Activated CD8-positive, alpha-beta memory T cell treated with anti-CD3 and anti-CD28 coated beads for 1 hour (primary cell): ENCODE data around the gene ARCN1.
"Not testable (repeated sequence)": the region's sequence is repeated elsewhere in the genome, so short reads cannot be mapped to it uniquely, and the experiment has no call there.

Source experiments
- DNase-seq, 2 donors: peaks; one replicate each; pipeline ENCODE4 v3.0.0-alpha.2; 2020; ENCODE audit warnings: low read depth in 1 of 2; ENCODE audit errors: extremely low read depth in 1 of 2

ARCN1 gene

DNA sequence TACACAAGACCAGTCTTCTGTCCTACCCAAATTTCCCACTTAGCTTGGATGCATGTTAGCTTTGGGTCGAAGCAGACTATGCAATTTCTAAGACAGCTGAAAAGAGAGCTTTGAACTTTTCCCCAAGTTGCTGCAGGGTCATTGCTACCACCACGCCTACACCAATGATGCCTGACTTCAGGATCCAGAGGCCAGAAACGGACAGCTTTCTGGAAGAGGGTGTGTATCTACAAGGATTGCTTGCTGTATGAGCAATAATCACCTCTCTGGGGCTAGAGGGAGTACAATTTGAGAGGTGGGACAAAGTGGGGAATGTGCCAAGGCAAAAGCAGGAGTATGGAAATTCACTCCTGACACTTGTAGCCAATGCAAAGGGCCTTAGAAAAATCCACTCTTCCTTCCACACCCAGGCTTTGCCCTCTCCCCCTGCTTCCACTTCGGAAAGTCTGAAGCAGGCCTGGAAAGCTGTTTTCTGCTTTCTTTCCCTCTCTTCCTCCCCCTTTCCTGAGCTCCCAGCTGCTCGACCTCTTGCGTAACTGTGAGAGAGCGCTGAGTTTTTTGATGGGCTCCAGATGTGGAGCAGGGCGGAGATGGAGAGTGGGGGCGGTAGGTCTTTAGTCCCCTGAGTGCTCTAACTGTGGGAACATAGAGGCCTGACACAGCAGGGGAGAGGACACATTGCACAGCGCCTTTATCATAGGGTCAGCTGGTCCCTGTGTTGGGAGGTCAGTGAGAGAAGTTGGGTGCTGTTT, 33.1 kb downstream of the ARCN1 start:
- DNase-seq = no peak

DNA sequence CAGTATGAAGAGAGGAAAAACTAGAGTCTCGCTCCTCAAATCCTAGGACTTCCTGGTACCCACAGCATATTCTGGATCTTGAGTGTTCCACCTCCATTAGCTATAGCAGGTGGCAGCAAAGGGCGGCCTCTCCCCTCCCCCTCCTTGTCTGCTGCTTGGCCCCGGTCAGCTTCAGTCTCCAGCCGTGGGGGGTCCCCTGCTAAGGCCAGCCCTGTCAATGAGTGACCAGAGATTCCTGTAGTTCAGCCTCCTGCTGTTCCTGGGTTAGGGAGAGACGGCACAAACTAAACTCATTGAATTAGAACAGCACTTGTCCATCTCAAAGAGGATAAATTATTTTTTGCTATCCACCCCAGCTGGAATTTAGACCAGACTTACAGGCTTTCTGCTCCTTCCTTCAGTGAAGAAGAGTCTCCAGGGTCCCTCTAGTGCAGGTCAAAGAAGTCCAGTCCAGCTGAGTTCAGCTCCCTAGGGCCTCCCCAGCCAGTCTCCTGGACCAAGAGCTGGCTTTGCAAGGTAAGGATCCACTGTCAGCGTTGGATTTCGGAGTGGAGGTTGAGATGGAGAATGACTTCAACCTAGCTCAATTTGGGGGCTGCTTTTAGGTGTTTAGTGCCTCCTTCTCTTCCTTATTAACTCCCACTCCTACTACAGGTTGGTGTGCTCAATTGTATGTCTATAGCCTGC, 34.1 kb downstream of the ARCN1 start:
- DNase-seq = no peak

- no peak for DNase-seq
Measured at GRCh38 chr11:118606844-118607228, 34.6 kb downstream of the ARCN1 start.

DNA sequence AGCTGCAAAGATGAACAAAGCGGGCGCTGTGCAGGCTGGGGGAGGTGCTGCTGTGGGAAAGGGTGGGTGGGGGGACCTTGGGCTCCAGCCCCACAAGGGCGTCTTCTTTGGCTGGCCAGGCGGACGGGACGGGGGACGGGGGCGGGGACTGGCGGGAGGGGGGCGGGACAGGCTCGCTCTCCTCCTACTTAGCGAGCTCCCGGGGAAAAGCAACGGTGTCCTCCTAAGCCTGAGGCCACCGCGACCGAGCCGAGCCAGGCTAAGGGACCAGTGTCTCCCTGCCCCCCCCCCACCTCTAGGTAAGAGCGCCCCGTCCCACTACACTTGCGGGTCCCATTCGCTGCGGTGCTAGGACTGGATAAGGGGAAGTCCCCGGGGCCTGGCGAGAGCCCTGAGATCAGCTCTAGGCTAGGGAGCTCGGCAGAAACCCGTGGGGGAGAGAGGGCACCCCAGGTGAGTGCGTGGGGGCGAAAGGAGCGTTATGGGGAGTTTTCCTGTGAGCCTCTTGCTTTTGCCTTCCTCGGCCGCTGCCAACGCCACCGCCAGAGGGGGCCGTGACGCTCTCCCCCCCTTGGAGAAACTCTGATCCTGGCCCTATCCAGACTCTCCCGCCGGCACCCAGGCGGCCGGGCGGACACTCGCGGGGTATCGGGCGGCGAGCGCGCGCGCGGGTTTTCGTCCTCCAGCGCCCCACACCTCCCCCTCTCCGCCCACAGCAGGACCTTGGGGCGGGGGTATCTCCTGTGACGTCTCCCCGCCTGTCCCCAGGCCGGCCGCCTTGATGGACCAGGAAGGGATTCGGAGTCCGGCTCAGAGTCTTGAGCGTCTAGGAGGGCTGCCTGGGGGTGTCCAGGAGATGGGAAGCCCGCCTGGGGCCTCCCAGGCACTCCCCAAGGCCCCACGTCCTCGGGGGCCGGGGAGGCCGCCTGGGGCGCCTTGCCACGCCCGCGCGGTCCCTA, 35.5 kb downstream of the ARCN1 start, which contains the start of gene PHLDB1:
PHLDB1 (plus strand) TSS at position 215 of the 959 bp plus-strand sequence. CDS start 6,222 bp downstream, outside the sequence.
- no peak for DNase-seq

DNA sequence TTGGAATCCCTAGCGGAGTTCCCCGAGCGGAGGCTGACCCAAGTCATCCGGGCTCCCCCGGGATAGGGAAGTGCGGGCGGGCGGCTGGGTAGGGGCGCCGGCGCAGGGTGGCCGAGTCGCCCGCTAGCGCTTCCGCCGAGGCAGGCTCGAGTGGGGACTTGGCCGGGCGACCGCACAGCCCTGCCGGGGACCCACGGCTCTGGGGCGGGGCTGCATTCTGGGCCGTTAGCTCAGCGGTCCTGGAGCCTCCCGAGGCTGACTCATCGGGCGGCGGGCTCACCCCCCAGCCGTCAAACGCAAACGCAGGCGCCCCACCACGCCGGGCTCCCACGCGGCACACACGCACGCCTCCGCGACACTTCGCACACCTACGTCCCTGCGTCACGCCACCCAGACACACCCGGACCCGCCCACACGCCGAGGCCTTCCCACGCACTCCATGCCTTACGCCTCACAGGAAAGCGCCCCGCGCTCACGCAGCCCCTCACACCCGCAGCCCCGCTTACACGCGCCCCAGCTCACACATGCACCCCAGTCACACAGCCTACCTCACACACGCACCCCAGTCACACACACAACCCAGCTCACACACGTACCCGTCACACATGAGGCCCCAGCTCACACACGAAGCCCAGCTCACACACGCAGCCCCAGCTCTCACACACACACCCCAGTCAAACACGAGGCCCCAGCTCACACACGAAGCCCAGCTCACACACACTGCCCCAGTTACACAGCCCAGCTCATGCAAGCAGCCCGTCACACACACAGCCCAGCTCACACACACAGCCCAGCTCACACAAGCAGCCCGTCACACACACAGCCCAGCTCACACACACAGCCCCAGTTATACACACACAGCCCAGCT, 36.4 kb downstream of the ARCN1 start:
- peak; percentile 72 to 89 for DNase-seq

- DNase-seq = no peak
Measured at GRCh38 chr11:118609380-118610224, 37.4 kb downstream of the ARCN1 start.

DNA sequence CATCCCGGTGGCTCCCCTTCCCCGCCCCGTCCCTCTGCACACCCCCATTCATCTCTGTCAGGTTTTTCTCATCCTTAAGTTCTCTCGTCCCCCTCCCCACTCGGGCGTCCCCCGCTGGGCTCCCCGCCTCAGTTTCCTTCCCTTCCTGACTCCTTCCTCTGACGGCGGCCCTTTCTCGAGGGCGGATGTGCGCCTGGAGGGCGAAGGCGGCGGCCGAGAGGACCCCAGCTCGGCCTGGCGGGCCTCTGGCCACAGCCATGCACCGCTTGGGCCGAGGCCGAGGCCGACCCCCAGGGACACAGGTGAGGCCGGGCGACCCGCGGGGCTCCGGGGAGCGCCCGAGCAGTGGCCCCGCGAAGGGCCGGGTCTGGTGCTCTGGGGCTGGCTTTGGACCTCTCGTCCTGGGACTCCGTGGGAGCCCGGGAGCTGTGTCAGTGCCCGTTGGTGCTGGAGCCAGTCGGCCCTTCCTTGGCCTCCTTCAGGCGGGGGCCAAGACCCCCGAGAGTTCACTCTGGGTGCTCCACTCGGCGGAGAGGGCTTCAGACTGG, 38.1 kb downstream of the ARCN1 start:
- no peak for DNase-seq

DNA sequence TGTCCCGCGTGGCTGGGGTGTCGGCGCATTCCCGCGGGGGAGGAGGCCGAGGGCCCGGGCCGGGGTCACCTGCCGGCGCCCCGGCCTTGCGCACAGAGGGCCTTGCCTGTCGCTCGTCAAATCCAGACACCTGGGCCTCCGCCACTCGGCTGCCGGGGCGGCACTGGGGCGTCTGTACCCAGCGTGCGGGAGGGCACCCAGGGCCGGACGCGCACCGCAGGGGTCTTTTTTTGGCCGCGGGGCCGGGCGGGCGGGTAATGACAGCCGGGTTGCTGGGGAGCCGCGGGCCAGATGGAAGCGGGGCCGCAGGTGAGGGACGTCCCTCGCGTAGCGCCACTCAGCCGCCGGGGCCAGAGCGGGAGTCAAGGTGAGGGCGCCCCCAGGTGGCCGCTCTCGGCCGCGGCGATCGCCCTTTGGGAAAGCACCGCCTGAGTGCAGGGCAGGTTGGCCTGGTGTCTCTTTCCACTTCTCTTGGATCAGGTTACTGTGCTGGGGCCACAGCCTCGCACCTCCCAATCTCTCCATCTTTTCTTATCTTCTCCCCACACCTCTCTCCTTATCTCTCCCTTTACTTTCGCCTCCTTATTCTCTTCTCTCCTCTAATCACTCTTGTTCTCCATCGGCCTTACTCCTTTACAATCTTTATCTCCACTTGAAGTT, 38.7 kb downstream of the ARCN1 start:
- peak; percentile 64 to 84 for DNase-seq

DNA sequence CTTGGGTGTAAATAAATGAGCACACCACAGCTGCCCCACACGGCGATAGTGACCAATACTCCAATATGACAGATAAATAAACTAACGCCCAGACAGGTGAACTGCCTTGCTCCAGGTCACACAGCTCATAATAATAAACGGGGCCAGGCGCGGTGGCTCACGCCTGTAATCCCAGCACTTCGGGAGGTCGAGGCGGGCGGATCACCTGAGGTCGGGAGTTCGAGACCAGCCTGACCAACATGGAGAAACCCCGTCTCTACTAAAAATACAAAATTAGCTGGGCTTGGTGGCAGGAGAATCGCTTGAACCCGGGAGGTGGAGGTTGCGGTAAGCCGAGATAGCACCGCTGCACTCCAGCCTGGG, 39.2 kb downstream of the ARCN1 start:
- DNase-seq = not testable (repeated sequence)

DNA sequence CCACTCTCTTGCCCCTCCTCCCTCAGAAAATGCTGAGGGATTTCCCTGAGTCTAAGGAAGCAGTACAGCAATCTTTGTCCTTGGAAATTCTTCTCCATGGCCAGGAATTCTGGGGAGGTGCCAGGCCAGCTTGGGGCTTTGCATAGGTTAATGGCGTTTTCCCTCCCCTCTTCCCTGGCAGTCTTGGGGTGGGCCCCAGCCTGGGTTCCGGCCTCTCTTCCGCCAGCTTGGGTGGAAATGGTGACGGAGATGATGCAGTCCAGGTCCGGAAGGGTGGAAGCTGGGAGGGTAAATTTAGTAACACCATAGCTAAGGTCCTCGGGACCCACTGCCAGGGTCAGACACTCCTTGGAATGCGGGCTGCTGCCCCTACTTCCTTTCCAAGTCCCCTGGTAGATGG, 40.2 kb downstream of the ARCN1 start:
- no peak for DNase-seq

DNA sequence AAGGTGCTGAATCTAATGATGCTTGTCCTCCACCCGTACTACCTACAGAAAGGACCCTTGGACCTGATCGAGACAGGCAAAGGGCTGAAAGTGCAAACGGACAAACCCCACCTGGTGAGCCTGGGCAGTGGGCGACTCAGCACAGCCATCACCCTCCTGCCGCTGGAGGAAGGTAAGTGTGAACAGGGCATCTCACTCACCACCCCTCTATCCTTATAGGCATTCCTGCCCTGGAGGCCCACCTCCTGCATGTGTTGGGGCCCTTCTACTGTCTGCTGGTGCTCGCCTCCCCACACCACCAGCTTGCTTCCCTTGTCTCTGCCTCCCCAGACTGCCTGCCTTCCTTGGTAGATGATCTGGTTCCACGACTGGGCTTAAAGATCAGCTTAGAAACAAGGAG, 42.3 kb downstream of the ARCN1 start:
- DNase-seq = no peak

DNA sequence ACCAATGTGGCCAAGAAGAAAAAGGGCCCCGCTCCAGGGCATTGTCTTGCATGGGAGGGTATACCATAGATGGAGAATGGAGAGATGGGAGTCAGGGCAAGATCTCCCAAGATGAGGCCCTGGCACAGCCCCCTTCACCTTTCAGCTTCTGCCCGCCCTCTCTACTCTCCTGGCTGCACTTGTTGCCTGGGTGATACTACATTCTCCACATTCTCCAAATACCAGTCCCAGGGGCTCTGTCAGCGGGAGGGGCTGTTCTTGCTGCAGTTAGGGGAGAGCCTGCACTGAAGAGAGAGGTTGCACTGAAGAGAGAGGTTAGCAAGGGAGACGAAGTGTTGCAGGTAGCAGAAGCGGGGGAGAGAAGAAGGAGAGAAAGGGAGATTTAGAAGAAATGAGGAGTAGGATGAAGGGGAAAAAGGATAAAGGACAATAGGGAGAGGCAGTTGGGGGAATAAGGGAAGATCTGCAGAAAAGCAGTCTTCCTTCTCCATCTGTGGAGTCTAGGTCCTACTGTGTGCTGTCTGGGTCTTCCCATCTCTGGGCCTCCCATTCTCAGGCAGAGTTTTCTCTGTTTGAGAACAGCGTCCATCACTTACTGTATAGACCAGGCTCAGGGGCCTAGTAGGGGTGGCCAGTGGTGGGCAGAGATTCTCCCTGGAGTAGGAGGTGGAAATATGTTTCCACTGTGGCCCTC, 43.2 kb downstream of the ARCN1 start:
- DNase-seq = no peak

DNA sequence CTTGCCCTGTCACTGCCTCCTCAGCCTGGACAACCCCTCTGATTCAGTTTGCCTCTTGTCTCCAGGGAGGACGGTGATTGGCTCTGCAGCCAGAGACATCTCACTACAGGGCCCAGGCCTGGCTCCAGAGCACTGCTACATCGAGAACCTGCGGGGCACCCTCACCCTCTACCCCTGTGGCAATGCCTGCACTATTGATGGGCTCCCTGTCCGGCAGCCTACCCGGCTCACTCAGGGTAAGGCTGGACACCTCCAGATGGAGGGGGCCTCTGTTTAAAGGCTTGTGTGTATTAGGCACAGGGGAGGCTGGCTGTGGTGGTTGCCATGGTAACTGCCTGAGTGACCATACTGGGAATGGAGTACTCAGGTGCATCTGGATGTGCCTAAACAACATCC, 43.8 kb downstream of the ARCN1 start:
- DNase-seq = no peak

GRCh38 chr11:118618115-118618990, 46.1 kb downstream of the ARCN1 start:
- no peak for DNase-seq

GRCh38 chr11:118618991-118619375, 46.8 kb downstream of the ARCN1 start:
- DNase-seq = no peak

DNA sequence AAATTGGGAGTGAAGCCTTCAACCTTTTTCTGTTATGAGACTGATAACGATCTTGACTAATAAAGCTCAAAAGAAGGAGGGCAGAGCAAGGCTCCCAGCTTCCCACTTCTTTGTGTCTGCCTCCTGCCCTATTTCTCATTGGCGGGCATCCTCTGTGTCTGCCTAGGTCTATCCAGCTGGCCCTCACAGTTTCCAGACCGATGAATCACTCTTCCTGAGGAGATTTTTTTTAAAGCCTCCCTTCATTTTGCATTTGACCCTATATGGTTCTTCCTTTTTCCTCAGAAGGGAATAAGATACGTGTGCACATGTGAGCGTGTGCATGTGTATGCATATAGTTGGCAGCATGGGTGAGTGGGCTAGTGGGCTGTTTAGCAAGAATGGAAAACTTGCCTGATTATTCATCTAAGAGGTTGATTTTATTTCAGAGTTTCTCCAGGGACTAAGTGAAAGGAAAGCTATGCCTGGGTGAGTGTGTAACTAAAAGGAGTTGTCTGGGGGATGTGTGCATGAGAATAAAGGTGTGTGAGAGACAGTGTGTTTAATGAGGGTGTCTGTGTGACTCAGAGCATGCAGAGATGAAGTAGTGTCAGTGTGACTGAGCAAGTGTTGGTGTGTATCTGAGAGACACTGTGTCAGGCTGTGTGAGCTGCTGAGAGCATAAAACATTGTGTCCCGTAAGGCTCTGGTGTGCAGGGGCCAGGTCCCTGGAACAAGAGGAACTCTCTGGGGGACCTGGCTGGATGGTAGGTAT, 47.4 kb downstream of the ARCN1 start:
- DNase-seq = no peak
